ENCODE results near the gene ACOXL.

The ACOXL gene

GRCh38 chr2:110796716-110797301 lies 64.4 kb downstream of the ACOXL start:
- no peak for DNase-seq

DNA sequence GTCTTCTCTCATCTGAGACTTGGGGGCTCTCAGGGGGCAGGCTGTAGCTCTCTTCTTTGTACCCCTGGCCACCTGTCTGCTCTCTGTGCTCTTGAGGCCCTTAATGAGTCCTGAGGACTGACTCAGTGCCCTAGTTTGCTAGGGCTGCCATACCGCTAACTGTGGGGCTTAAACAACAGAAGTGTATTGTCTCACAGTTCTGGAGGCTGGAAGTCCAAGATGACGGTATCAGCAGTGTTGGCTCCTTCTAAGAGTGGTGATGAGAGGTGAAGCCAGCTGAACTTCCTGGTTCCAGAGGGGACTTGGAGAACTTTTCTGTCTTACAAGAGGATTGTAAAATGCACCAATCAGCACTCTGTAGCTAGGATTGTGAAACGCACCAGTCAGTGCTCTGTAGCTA lies 67.0 kb downstream of the ACOXL start:
- no peak for DNase-seq

GRCh38 chr2:110800611-110801402 lies 68.4 kb downstream of the ACOXL start:
- no peak for DNase-seq

- peak; percentile 12 to 58 for DNase-seq
These were observed 70.0 kb downstream of the ACOXL start for GRCh38 chr2:110802208-110802932.

DNA sequence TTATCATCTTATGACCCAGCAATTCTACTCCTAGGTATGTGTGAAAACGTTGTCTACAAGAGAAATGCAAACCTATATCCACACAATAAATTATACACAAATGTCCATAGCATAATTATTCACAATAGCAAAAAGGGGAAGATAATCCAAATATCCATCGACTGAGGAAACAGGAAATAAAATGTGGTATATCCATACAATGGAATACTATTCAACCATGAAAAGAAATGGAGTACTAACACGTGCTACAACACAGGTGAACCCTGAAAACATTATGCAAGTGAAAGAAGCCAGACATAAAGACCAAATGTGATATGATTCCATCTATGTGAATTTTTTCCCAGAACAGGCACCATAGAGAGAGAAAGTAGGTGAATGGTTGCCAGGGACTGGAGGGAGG lies 72.1 kb downstream of the ACOXL start:
- no peak for DNase-seq

- DNase-seq = no peak
These were observed 72.5 kb downstream of the ACOXL start for GRCh38 chr2:110804915-110805314.

DNA sequence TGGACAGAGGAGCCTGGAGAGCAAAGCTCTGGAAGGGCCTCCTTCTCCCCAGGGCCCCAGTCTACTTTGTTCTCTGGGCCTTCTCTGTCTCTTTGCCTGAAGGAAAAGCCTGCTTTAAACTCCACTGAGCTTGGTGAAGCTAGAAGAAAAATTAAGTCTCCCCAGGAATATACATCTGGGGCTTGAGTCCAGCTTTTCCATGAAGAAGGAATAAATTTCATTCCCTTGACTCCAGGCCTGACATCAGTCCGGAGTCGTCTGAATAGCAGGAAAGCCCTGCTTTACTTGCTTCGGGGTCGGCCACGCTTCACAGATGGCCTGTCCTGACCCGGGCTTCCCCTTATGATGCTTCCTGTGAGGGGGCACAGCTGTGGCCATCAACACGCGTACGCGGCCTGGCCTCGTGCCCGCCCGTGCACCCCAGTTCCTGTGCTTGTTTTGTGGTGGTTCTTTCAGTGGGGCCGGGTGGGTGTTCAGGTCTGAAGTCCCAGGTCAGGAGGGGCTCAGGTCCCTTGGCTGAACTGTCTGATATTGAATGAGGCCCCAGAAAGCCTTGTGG lies 73.6 kb downstream of the ACOXL start:
- no peak for DNase-seq

GRCh38 chr2:110807522-110807921 lies 75.1 kb downstream of the ACOXL start:
- DNase-seq = no peak

DNA sequence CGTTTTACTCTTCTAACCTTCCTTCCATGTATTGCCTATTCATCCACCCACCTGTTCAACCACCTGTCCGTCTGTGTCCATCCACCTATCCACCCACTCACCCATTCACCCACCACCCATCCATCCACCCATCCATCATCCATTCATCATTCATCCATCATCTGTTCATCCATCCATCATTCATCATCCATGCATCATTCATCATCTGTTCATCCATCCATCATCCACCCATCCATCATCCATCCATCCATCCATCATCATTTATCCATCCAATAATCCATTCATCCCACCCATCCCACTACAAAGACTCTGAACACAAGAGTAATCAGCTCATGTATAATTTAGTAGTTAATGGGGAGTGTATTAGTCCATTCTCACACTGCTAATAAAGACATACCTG lies 78.0 kb downstream of the ACOXL start:
- DNase-seq = no peak

- DNase-seq = no peak
These were observed 80.6 kb downstream of the ACOXL start for GRCh38 chr2:110812726-110813645.

DNA sequence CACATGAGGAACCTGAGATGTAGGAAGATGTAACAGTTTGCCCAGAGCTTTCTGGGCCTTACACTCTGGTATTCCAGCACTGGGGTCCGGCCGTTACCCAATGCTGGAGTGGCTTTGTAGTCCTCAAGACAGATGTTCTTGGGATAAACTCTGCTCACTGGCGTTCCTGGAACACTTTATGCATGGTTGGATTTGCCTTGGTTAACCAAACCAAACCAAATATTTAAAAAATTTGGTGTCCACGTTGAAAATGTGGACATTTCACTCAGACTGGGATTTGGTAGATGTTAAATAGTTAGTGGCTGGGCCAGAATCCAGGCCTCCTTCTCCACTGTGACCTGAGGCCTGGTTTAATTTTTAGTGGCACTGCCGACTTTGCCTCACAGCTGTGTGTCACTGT lies 81.5 kb downstream of the ACOXL start:
- DNase-seq = no peak

DNA sequence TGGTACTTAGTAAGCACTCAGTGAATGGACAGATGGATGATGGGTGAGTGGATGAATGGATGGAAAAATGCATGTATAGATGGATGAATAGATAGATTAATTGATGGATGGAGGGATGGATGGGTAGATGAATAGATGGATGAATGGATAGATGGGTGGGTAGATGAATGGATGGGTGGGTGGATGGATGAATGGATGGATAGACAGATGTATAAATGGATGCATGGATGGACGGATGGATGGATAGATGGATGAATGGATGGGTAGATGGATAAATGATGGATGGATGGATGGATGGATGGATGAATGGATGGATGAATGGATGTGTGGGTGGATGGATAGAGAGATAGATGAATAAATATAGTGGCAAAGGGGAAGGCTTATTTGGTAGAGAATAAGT lies 83.6 kb downstream of the ACOXL start:
- no peak for DNase-seq

- no peak for DNase-seq
These were observed 84.3 kb downstream of the ACOXL start for GRCh38 chr2:110816404-110817365.

DNA sequence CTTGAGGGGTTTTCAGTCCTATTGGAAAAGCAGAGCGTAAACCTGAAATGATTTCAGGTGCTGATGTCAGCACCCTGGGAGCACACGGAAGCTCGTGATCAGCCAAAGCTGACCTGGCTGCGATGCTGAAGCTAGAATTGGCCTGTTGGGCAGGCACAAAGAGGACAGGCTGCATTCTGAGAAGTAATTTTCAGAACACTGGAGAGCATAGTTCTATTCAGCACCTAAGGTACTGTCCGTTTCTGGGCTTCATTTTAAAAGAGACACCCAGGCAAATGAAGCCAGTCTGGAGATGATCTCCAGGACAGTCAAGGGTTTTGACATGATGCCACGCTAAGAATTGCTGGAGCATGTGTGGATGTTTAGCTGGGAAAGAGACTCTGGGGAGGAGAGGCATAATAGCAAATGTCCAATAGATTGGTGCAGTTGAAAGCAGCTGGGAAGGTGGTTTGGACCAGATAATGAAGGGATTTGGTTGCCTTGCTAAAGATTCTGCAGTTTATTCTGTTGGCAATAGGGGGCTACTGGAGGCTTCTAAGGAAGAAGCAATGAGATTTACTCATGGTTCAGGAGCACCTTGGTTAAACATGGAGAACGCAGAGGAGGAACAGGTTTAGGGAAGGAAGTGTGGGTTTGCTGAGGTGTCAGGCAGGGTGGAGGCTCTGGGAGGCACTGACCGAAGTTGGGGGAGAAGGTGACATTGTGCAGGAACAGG lies 86.6 kb downstream of the ACOXL start:
- DNase-seq = no peak

DNA sequence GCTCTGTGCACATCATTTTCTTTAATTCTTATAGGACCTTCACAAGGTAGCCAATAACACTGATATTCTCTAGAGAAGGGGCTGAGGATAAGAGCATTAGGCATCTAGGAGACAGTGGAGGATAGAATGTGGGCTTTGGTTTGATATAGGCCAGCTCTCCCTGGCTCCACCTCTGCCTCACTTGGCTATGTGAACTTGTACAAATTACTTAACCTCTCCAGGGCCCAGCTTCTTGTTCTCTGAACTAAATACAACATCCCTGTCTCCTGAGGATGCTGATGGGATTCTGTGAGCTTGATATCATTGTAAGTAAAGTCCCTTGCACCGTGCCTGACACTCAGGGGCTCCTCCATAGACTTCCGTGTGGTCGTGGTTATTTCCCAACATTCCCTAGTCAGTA lies 87.3 kb downstream of the ACOXL start:
- DNase-seq = no peak

GRCh38 chr2:110820128-110820527 lies 87.8 kb downstream of the ACOXL start:
- no peak for DNase-seq

DNA sequence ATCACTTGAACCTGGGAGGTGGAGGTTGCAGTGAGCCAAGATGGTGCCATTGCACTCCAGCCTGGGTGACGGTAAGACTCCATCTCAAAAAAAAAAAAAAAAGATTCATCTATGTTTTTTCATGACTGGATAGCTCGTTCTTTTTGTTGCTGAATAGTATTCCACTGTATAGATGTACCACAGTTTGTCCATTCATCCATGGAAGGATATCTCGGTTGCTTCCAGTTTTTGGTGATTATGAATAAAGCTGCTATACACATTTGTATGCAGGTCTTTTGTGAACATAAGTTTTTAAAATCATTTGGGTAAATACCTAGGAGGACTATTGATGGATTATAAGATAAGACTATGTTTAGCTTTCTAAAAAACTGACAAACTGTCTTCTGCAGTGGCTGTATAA lies 90.8 kb downstream of the ACOXL start:
- no peak for DNase-seq

- DNase-seq = no peak
These were observed 95.1 kb downstream of the ACOXL start for GRCh38 chr2:110827511-110827910.

GRCh38 chr2:110828330-110828729 lies 96.0 kb downstream of the ACOXL start:
- no peak for DNase-seq

DNA sequence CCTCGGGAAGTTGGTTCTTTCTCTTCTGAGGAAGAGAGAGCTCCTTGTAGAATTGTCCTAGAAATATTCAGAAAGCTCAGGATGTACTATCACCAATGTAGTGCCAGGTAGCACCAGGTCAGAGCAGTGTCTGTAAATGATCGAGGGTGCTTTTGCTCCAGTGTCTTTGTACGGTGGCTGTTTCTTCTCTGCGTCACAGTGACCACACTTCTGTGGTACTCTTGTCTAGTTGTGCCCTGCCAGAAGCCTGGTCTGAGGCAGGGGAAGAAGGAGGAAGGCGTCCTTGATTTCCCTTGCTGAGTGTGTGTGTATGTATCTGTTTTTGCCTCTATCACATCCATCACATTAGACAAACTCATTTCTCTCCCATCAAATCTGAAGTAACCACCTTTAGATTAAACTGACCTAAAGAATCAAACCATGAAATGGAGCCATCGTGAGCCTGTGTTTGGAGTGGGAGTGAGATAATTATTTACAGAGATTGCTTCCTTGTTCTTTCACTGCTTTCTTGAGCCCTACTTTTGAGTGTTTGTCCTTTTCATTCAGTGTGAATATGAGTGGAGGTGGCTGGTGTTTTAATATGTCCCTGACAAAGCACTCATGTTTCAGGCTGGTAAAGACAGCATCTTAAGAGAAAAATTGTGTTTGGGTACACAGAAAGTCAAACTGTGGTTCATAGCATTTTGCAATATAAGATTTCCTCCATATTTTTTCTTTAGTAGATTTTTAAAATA lies 97.2 kb downstream of the ACOXL start:
- DNase-seq = no peak

Data from NCI-H2081 (cell line).